Motor neuron (in vitro differentiated cells): Measurements from ENCODE around the gene AP1G2. TPM values are rescaled to one million over a fixed set of nuclear protein-coding genes. Genes with fewer than 3 reads are reported as not detected.
"Not testable (repeated sequence)": the region's sequence is repeated elsewhere in the genome, so short reads cannot be mapped to it uniquely, and the experiment has no call there.

ENCODE experiments used
- ATAC-seq, 8 experiments: fragments of 200-7000 bp; cut with Tn5 transposase; replicated peaks in 6 of 8; 2 replicates each; pipeline ENCODE4 v1.8.0; 2021; ENCODE audit warnings: mild to moderate bottlenecking in 8 of 8, moderate library complexity in 8 of 8
- H3K27ac ChIP-seq, 2 donors: fragments of 250-450 bp; sonication (Bioruptor Pico); 2 replicates each; pipeline ENCODE4 v1.9.0; 2021; ENCODE audit warnings: antibody characterized with exemption in 2 of 2, mild to moderate bottlenecking in 2 of 2, moderate library complexity in 1 of 2
- H3K4me1 ChIP-seq, 2 donors: fragments of 250-450 bp; sonication (Bioruptor Pico); replicated peaks in 1 of 2; 2 replicates each; pipeline ENCODE4 v1.6.1; 2021; ENCODE audit warnings: antibody characterized with exemption in 2 of 2, mild to moderate bottlenecking in 2 of 2, moderate library complexity in 1 of 2
- H3K4me3 ChIP-seq, 5 donors: fragments of 250-450 bp; sonication (Bioruptor Pico); 2 replicates each; pipeline ENCODE4 v1.9.0; 2021; ENCODE audit warnings: antibody characterized with exemption in 5 of 5, mild to moderate bottlenecking in 5 of 5, moderate library complexity in 4 of 5
- WGBS, 10 experiments: fragments of 450-650 bp; shearing (Covaris generic); methylation state at CpG; one replicate each; pipeline ENCODE4 v1.0.0; 2022; 5-methylcytosine and 5-hydroxymethylcytosine counted together
- in situ Hi-C, 9 experiments: fragments of 400-800 bp; cut with MboI; loops; one replicate each; pipeline ENCODE4 v1.15.0; 2021; ENCODE audit warnings: low sequenced_read_pairs in 9 of 9, low pct_unique_long_range_greater_than_20kb in 2 of 9; ENCODE audit not compliant: unreplicated experiment in 9 of 9
- total RNA-seq, 8 experiments: library from RNA; unstranded; fragments of 300-600 nt; gene quantifications; 2 replicates each; pipeline versions ENCODE4 v1.2.3 to v1.2.4, GENCODE V29; 2022

Gene AP1G2
- total RNA-seq, 8 experiments from 2014 or later = 7.5 to 125 (median 25.5) TPM

- Histone ChIP-seq H3K27ac (peak overlapping the region; percentile 86 to 90), H3K4me3 (peak overlapping the region in 1 of 5 donors; percentile 5), H3K4me1 (peaks cover 29% of the 10 kb centered on the region in 2 donors)
- in situ Hi-C loops = no loop called here
- peak; percentile 44 to 88 (median 63) for ATAC-seq
- WGBS, 10 experiments = 19 to 100% (median 59%) methylated on average over 1 to 7 of the region's 13 CpGs; no CpG with 5 or more reads in 3 of the 10 experiments
Observed at GRCh38 chr14:23537351-23538049, 30.1 kb downstream of the AP1G2 start.

- ATAC-seq, H3K4me3 ChIP-seq, in situ Hi-C loops: not testable (repeated sequence)
- Histone ChIP-seq H3K27ac (peak overlapping the region in 1 of 2 donors; percentile 86), H3K4me1 (peaks cover 29% of the 10 kb centered on the region in 2 donors)
- WGBS, 10 experiments = 83 to 100% (median 96%) methylated on average over 1 to 4 of the region's 6 CpGs; no CpG with 5 or more reads in 6 of the 10 experiments
Observed at GRCh38 chr14:23536906-23537305, 30.7 kb downstream of the AP1G2 start.

- ATAC-seq = no peak
- H3K4me1 ChIP-seq = peaks cover 29% of the 10 kb centered on the region in 2 donors
- WGBS, 10 experiments = 80 to 100% (median 100%) methylated on average over 1 of the region's 2 CpGs; no CpG with 5 or more reads in 6 of the 10 experiments
- H3K4me3 ChIP-seq = no peak overlapping the region
- H3K27ac ChIP-seq = no peak overlapping the region
- in situ Hi-C loops = no loop called here
Observed at GRCh38 chr14:23536494-23536893, 31.1 kb downstream of the AP1G2 start.

- no peak overlapping the region for H3K27ac ChIP-seq
- H3K4me1 ChIP-seq = peaks cover 29% of the 10 kb centered on the region in 2 donors
- 92 to 100% (median 100%) methylated on average over 2 to 4 of the region's 4 CpGs; no CpG with 5 or more reads in 3 of the 10 experiments for WGBS, 10 experiments
- in situ Hi-C loops = no loop called here
- ATAC-seq = no peak
- no peak overlapping the region for H3K4me3 ChIP-seq
Observed at GRCh38 chr14:23535943-23536342, 31.6 kb downstream of the AP1G2 start.

- no peak for ATAC-seq
- 80 to 100% (median 98%) methylated on average over 1 to 5 of the region's 16 CpGs; no CpG with 5 or more reads in 6 of the 10 experiments for WGBS, 10 experiments
- in situ Hi-C loops = no loop called here
Observed at GRCh38 chr14:23533652-23534435, 33.7 kb downstream of the AP1G2 start.

GRCh38 chr14:23532658-23533057 is 34.9 kb downstream of the AP1G2 start:
- ATAC-seq = no peak
- Histone ChIP-seq H3K4me3 (no peak overlapping the region), H3K4me1 (peaks cover 6 to 8% of the 10 kb centered on the region in 2 donors), H3K27ac (no peak overlapping the region)
- 90 to 100% (median 100%) methylated on average over 1 to 2 of the region's 7 CpGs; no CpG with 5 or more reads in 6 of the 10 experiments for WGBS, 10 experiments
- in situ Hi-C loops = no loop called here

More at GRCh38 chr14:23533652-23534435, 33.7 kb downstream of the AP1G2 start:
- no peak overlapping the region for H3K4me3 ChIP-seq
- no peak overlapping the region for H3K27ac ChIP-seq
- H3K4me1 ChIP-seq = peaks cover 18% of the 10 kb centered on the region in 2 donors

- ATAC-seq = no peak
- Histone ChIP-seq H3K4me3 (no peak overlapping the region), H3K4me1 (no peaks in the 10 kb centered on the region), H3K27ac (no peak overlapping the region)
- WGBS, 10 experiments = 83 to 100% (median 91%) methylated on average over 1 to 6 of the region's 12 CpGs; no CpG with 5 or more reads in 4 of the 10 experiments
- in situ Hi-C loops = no loop called here
Observed at GRCh38 chr14:23531391-23531790, 36.2 kb downstream of the AP1G2 start.

GRCh38 chr14:23530375-23531055 is 37.1 kb downstream of the AP1G2 start:
- H3K27ac ChIP-seq = no peak overlapping the region
- 40 to 100% (median 85%) methylated on average over 1 to 9 of the region's 10 CpGs; no CpG with 5 or more reads in 4 of the 10 experiments for WGBS, 10 experiments
- peak in 1 of 8 experiments; percentile 30 for ATAC-seq
- no peak overlapping the region for H3K4me3 ChIP-seq
- no peaks in the 10 kb centered on the region for H3K4me1 ChIP-seq
- in situ Hi-C loops = no loop called here

GRCh38 chr14:23529016-23529415 is 38.6 kb downstream of the AP1G2 start:
- Histone ChIP-seq H3K27ac (no peak overlapping the region), H3K4me3 (no peak overlapping the region), H3K4me1 (no peaks in the 10 kb centered on the region)
- no peak for ATAC-seq
- 0 to 80% (median 68%) methylated on average over 1 to 3 of the region's 3 CpGs; no CpG with 5 or more reads in 4 of the 10 experiments for WGBS, 10 experiments
- in situ Hi-C loops = no loop called here

GRCh38 chr14:23528555-23528954 is 39.0 kb downstream of the AP1G2 start:
- Histone ChIP-seq H3K4me1 (no peaks in the 10 kb centered on the region), H3K4me3 (no peak overlapping the region), H3K27ac (no peak overlapping the region)
- in situ Hi-C loops = no loop called here
- ATAC-seq = peak in 3 of 8 experiments; percentile 58 to 68 (median 64)
- WGBS, 10 experiments = 80% methylated on average over 1 of the region's 1 CpG; no CpG with 5 or more reads in 9 of the 10 experiments

GRCh38 chr14:23525611-23526010 is 42.0 kb downstream of the AP1G2 start:
- Histone ChIP-seq H3K4me3 (no peak overlapping the region), H3K4me1 (no peaks in the 10 kb centered on the region), H3K27ac (no peak overlapping the region)
- in situ Hi-C loops = no loop called here
- ATAC-seq = peak in 2 of 8 experiments; percentile 6 to 11
- 95% methylated on average over 4 of the region's 8 CpGs; no CpG with 5 or more reads in 9 of the 10 experiments for WGBS, 10 experiments

- in situ Hi-C loops = no loop called here
- H3K4me3 ChIP-seq = no peak overlapping the region
- peak in 1 of 8 experiments; percentile 10 for ATAC-seq
- 60 to 100% (median 93%) methylated on average over 2 to 7 of the region's 14 CpGs; no CpG with 5 or more reads in 6 of the 10 experiments for WGBS, 10 experiments
- no peaks in the 10 kb centered on the region for H3K4me1 ChIP-seq
- H3K27ac ChIP-seq = no peak overlapping the region
Observed at GRCh38 chr14:23524954-23525353, 42.6 kb downstream of the AP1G2 start.
